Fibroblast of the aortic adventitia (primary cell): ENCODE results near the gene KCNQ1. TPM values are rescaled to one million over a fixed set of nuclear protein-coding genes. Genes with fewer than 3 reads are reported as not detected.
A peak's percentile ranks its signal among the peaks of the same experiment; 100 is the strongest.

Experiments
- DNase-seq: peaks from one replicate; pipeline ENCODE4 v3.0.0-alpha.2; 2010; ENCODE audit warnings: low read depth
- H3K4me3 ChIP-seq: 2 replicates; pipeline ENCODE4 v1.5.1; 2011; ENCODE audit warnings: low read depth, mild to moderate bottlenecking, control low read depth, low read length, moderate library complexity
- CTCF ChIP-seq: IDR thresholded peaks from 2 replicates; pipeline ENCODE4 v1.5.1; 2011; ENCODE audit warnings: mild to moderate bottlenecking, low read length, control low read depth, inconsistent platforms; ENCODE audit not compliant: insufficient read depth
- total RNA-seq: library from RNA; depleted of rRNA; stranded (reverse); fragments of >200 nt; gene quantifications from 2 replicates; pipeline ENCODE4 v1.2.3, GENCODE V29; 2012; ENCODE audit warnings: low replicate concordance

KCNQ1 gene
- total RNA-seq, 1 donor = not detected

GRCh38 chr11:2766166-2766565 is 321.4 kb downstream of the KCNQ1 start:
- no peak overlapping the region for H3K4me3 ChIP-seq
- DNase-seq = no peak
- TF ChIP-seq CTCF = no peak

DNA sequence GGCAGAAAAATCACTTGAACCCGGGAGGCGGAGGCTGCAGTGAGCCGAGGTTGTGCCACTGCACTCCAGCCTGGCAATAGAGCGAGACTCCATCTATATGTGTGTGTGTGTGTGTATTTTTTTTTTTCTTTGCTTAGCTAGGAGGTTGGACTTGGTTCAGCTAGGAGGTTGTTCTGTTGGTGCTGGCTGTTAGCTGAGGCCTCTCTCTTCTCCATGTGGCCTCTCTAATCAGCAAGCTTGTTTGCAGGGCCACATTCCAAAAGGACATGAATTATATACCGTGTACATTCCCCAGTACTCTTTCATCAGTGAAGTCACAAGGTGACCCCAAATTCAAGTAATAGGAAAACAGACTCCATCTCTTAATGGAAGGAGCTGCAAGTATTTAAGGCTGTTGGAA is 322.3 kb downstream of the KCNQ1 start:
- no peak for TF ChIP-seq CTCF
- no peak for DNase-seq
- H3K4me3 ChIP-seq = no peak overlapping the region

DNA sequence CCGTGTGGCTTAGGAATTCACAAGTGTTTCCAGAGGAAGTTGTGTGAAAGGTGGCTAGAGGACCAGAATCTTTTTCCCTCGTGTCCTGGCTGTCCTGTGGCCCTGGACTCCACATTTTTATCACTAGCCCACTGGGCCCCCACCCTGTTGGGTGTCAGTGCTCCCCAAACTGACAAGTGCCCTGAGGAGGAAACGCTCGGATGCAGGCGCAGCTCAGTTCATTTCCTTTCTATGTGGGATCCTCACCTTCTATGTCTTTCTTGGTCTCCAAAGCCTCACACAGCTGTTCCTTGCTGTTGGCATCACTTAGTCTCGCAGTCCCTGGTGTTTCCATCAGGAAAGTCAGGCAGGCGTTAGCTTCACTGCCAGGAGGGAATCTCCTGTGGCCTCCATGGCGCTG is 323.0 kb downstream of the KCNQ1 start:
- no peak overlapping the region for H3K4me3 ChIP-seq
- DNase-seq = no peak
- no peak for TF ChIP-seq CTCF

DNA sequence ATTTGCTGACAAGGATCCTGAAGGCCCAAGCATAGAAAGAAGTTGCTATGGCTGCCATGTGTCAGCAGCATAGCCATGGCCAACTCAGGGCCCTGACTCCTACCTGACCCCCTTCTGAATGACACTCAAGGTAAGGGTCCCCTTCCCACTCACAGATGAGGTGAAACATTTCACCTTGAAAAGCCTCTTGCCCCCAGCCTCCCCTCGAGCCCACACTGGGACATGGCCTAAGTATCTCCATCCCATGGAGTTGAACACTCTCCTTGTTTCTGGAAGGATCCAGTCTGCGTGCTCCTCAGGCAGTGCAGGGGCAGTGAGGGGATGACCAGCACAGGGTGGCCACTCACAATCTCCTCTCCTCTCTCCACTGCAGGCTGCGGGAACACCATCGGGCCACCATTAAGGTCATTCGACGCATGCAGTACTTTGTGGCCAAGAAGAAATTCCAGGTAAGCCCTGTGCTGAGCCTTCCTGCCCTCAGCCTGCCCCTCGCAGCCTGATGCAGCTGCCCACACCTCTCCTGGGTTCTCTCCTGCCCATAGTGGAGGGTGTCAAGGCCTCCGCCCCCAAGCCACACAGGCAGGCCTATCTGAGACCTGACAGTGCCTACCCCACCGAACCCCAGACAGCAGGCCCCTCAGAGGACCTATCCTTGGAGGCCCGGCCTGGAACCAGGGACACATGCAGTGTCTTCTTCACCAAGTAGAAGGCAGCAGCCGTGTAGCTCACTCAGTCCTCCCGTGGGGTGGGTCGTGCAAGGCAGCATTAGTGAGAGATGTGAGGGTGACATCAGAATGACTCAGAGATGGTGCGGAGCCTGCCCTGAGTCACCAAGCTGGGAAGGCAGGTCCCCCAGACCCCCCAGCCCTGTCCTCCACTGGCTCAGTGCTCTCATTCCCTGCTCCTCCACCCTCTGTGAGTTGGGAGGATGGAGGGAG is 323.9 kb downstream of the KCNQ1 start:
- peak; percentile 61 for DNase-seq
- no peak overlapping the region for H3K4me3 ChIP-seq
- no peak for TF ChIP-seq CTCF

- DNase-seq = no peak
- TF ChIP-seq CTCF = no peak
- no peak overlapping the region for H3K4me3 ChIP-seq
These were observed 324.7 kb downstream of the KCNQ1 start for GRCh38 chr11:2769409-2770095.

DNA sequence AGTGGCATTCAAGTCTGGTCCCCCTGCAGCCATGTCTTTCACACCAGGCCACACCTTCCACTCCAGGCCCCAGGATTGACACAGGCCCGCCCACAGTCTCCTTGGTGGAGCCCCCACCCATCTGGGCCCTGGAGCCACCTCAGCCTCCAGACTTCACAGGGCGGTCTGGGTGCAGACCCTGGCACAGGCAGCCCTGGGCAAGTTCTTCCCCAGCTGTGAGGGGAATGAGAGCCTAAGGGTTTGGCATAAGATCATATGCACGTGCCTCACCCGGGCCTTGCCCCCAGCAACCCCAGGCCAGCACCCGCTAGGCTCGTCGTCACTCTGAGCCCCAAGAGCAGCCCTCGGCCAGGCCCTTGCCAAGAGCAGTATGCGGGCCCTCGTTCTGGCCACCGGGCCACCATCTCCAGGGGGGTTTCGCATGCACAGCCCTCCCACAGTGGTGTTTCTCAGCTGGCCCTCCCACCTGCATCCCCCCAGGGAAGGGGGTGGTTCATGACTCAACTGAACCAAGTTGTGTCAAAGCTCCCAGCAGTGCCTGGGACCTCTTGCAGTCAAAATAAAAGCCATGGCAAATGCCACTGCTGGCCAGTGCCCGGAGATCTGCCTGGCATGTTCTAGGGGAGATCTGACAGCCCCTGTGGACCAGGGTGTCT is 325.4 kb downstream of the KCNQ1 start:
- no peak for TF ChIP-seq CTCF
- no peak overlapping the region for H3K4me3 ChIP-seq
- DNase-seq = no peak
